ENCODE measurements around the gene KLF15. TPM values are rescaled to one million over a fixed set of nuclear protein-coding genes. Genes with fewer than 3 reads are reported as not detected.

KLF15 gene
- total RNA-seq, 1 experiment from 2014 or later, result 3.3 TPM

- RAD21 ChIA-PET (ENCODE audit: low non-redundant PET in 1 of 2, low total read pairs in 2 of 2, uncharacterized antibody in 2 of 2, unreplicated experiment in 2 of 2), result interaction anchor here in 1 of 2 experiments (0.6 kb wide), 1 partner anchor 80 kb away, joined by 3 read pairs; no protein-coding TSS in a partner anchor
- TF ChIP-seq EZH2phosphoT487 (IDR thresholded peaks at IDR 0.05; ENCODE audit: borderline replicate concordance) (no peak), ZNF274 (IDR thresholded peaks at IDR 0.05; ENCODE audit: low read depth, low read length) (no peak)
- Histone ChIP-seq H3K79me2 (ENCODE audit: insufficient read depth, low read length) (no peaks in the 10 kb centered on the region), H4K20me1 (ENCODE audit: insufficient read depth) (no peaks in the 10 kb centered on the region), H3K27me3 (ENCODE audit: insufficient read depth, low read length) (no peaks in the 10 kb centered on the region), H3K4me3 (replicated peaks in 1 of 2; ENCODE audit: low read depth in 1 of 2, low read length in 2 of 2) (no peak overlapping the region), H3K4me1 (ENCODE audit: control insufficient read depth in 1 of 2, insufficient read depth in 2 of 2, low read length in 2 of 2) (no peaks in the 10 kb centered on the region), H2AFZ (ENCODE audit: low read depth, low read length, poor library complexity, severe bottlenecking) (no peak overlapping the region), H3K9ac (ENCODE audit: low read length) (no peak overlapping the region), H3K27ac (ENCODE audit: low read depth, low read length) (no peak overlapping the region), H3K9me3 (ENCODE audit: control insufficient read depth in 1 of 2, insufficient read depth in 1 of 2, low read depth in 1 of 2, low read length in 2 of 2) (no peaks in the 10 kb centered on the region), H3K9me2 (ENCODE audit: insufficient read depth) (no peaks in the 10 kb centered on the region), H3K36me3 (ENCODE audit: control insufficient read depth in 1 of 2, insufficient read depth in 2 of 2, low read length in 2 of 2) (no peaks in the 10 kb centered on the region), H3K4me2 (ENCODE audit: low read length) (no peak overlapping the region)
- ATAC-seq (no peak), DNase-seq (ENCODE audit: low read depth, low spot score) (no peak)
- POLR2A ChIA-PET, result no interaction called here
- CTCF ChIA-PET, result interaction anchor here (0.8 kb wide), 1 partner anchor 135 kb away, joined by 4 read pairs; no protein-coding TSS in a partner anchor
- BruUV-seq (replicated peaks), result no TSS peak
- intact Hi-C loops (cut with micrococcal nuclease), result no loop called here
Measured at GRCh38 chr3:126347543-126348161, 9.6 kb downstream of the KLF15 start.

- DNase-seq (ENCODE audit: low read depth, low spot score), result no peak
- RAD21 ChIA-PET (ENCODE audit: low non-redundant PET in 1 of 2, low total read pairs in 2 of 2, uncharacterized antibody in 2 of 2, unreplicated experiment in 2 of 2), result no interaction called here
- H3K4me1 ChIP-seq (ENCODE audit: control insufficient read depth in 1 of 2, insufficient read depth in 2 of 2, low read length in 2 of 2), result no peaks in the 10 kb centered on the region
- H3K79me2 ChIP-seq (ENCODE audit: insufficient read depth, low read length), result no peaks in the 10 kb centered on the region
- BruUV-seq (replicated peaks), result no TSS peak
- H3K4me2 ChIP-seq (ENCODE audit: low read length), result no peak overlapping the region
- H3K36me3 ChIP-seq (ENCODE audit: control insufficient read depth in 1 of 2, insufficient read depth in 2 of 2, low read length in 2 of 2), result no peaks in the 10 kb centered on the region
- no peaks in the 10 kb centered on the region for H3K9me3 ChIP-seq (ENCODE audit: control insufficient read depth in 1 of 2, insufficient read depth in 1 of 2, low read depth in 1 of 2, low read length in 2 of 2)
- TF ChIP-seq SIN3A (IDR thresholded peaks at IDR 0.05; ENCODE audit: low read depth) (no peak), SRF (IDR thresholded peaks at IDR 0.05; ENCODE audit: low read depth) (no peak), CBX3 (IDR thresholded peaks at IDR 0.05; ENCODE audit: low read depth) (no peak), CTCF (IDR thresholded peaks at IDR 0.05 in 2 of 3, conservative IDR thresholded peaks at IDR 0.05 in 1 of 3; ENCODE audit: borderline replicate concordance in 1 of 3, insufficient read depth in 1 of 3, low read depth in 2 of 3, low read length in 2 of 3) (no peak), SP1 (IDR thresholded peaks at IDR 0.05; ENCODE audit: low read depth) (no peak), ZNF274 (IDR thresholded peaks at IDR 0.05; ENCODE audit: low read depth, low read length) (no peak), FOSL1 (IDR thresholded peaks at IDR 0.05; ENCODE audit: low read depth) (no peak), POLR2A (IDR thresholded peaks at IDR 0.05; ENCODE audit: borderline replicate concordance, extremely low read depth, insufficient read depth, insufficient read length) (no peak), ELF1 (IDR thresholded peaks at IDR 0.05; ENCODE audit: borderline replicate concordance, low read depth) (no peak), EZH2phosphoT487 (IDR thresholded peaks at IDR 0.05; ENCODE audit: borderline replicate concordance) (no peak), TCF7L2 (IDR thresholded peaks at IDR 0.05; ENCODE audit: borderline replicate concordance, extremely low read depth, insufficient read depth, insufficient read length) (no peak), JUND (IDR thresholded peaks at IDR 0.05) (no peak), ZBTB33 (IDR thresholded peaks at IDR 0.05; ENCODE audit: extremely low read depth, insufficient replicate concordance, low read length) (no peak), RAD21 (IDR thresholded peaks at IDR 0.05; ENCODE audit: low read depth) (no peak), YY1 (IDR thresholded peaks at IDR 0.05; ENCODE audit: extremely low read depth, insufficient replicate concordance, low read depth, low read length) (no peak), CEBPB (IDR thresholded peaks at IDR 0.05; ENCODE audit: low read depth) (no peak)
- no peak overlapping the region for H3K9ac ChIP-seq (ENCODE audit: low read length)
- CTCF ChIA-PET, result no interaction called here
- no peaks in the 10 kb centered on the region for H3K27me3 ChIP-seq (ENCODE audit: insufficient read depth, low read length)
- no peaks in the 10 kb centered on the region for H4K20me1 ChIP-seq (ENCODE audit: insufficient read depth)
- ATAC-seq, result no peak
- H3K27ac ChIP-seq (ENCODE audit: low read depth, low read length), result no peak overlapping the region
- intact Hi-C loops (cut with micrococcal nuclease), result no loop called here
- POLR2A ChIA-PET, result no interaction called here
- no peak overlapping the region for H3K4me3 ChIP-seq (replicated peaks in 1 of 2; ENCODE audit: low read depth in 1 of 2, low read length in 2 of 2)
- H3K9me2 ChIP-seq (ENCODE audit: insufficient read depth), result no peaks in the 10 kb centered on the region
- no peak overlapping the region for H2AFZ ChIP-seq (ENCODE audit: low read depth, low read length, poor library complexity, severe bottlenecking)
Measured at GRCh38 chr3:126346466-126346865, 10.7 kb downstream of the KLF15 start.

Measured in HCT116 (cell line).